ENCODE measurements around the gene CCL5. TPM values are rescaled to one million over a fixed set of nuclear protein-coding genes. Genes with fewer than 3 reads are reported as not detected.

The CCL5 gene
- total RNA-seq, 1 experiment from 2014 or later, result 0.34 TPM

DNA sequence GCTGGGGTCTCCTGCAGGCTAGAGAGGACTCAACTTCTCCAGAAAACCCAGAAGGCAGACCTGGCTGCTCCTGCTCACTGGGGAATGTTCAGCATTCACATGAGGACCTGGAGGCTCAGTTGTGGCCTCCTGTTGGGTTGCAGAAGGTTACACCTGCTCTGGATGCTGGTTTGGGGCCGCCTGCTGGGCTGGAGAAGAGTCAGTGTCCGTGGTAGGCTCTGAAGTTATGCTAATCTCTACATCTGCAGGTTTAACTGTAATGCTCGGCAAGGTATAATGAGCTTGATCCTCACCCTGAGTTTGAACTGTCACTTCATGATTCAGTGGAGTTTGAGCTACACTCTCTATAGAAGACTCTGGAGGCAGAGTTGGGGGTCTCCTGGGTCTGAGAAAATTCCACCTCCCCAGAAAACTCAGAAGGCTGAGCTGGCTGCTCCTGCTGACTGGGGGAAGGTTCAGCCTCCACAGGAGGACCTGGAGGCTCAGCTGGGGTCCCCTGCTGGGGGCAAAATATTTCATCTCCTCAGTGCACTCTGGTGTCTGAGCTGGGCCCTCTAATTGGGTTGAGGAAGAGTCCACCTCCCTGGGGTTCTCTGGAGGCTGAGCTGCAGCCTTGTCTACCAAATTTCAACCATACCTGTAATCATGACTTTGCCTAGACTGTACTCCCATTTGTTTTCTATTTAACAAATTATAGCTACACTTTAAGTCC lies 26.9 kb upstream of the CCL5 start (continued):
- TF ChIP-seq, protein P1, sequence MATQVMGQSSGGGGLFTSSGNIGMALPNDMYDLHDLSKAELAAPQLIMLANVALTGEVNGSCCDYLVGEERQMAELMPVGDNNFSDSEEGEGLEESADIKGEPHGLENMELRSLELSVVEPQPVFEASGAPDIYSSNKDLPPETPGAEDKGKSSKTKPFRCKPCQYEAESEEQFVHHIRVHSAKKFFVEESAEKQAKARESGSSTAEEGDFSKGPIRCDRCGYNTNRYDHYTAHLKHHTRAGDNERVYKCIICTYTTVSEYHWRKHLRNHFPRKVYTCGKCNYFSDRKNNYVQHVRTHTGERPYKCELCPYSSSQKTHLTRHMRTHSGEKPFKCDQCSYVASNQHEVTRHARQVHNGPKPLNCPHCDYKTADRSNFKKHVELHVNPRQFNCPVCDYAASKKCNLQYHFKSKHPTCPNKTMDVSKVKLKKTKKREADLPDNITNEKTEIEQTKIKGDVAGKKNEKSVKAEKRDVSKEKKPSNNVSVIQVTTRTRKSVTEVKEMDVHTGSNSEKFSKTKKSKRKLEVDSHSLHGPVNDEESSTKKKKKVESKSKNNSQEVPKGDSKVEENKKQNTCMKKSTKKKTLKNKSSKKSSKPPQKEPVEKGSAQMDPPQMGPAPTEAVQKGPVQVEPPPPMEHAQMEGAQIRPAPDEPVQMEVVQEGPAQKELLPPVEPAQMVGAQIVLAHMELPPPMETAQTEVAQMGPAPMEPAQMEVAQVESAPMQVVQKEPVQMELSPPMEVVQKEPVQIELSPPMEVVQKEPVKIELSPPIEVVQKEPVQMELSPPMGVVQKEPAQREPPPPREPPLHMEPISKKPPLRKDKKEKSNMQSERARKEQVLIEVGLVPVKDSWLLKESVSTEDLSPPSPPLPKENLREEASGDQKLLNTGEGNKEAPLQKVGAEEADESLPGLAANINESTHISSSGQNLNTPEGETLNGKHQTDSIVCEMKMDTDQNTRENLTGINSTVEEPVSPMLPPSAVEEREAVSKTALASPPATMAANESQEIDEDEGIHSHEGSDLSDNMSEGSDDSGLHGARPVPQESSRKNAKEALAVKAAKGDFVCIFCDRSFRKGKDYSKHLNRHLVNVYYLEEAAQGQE (IDR thresholded peaks at IDR 0.05; ENCODE audit: low read depth), result no peak
- TF ChIP-seq CBX3 (IDR thresholded peaks at IDR 0.05; ENCODE audit: low read depth) (no peak), EZH2phosphoT487 (IDR thresholded peaks at IDR 0.05; ENCODE audit: borderline replicate concordance) (no peak)

DNA sequence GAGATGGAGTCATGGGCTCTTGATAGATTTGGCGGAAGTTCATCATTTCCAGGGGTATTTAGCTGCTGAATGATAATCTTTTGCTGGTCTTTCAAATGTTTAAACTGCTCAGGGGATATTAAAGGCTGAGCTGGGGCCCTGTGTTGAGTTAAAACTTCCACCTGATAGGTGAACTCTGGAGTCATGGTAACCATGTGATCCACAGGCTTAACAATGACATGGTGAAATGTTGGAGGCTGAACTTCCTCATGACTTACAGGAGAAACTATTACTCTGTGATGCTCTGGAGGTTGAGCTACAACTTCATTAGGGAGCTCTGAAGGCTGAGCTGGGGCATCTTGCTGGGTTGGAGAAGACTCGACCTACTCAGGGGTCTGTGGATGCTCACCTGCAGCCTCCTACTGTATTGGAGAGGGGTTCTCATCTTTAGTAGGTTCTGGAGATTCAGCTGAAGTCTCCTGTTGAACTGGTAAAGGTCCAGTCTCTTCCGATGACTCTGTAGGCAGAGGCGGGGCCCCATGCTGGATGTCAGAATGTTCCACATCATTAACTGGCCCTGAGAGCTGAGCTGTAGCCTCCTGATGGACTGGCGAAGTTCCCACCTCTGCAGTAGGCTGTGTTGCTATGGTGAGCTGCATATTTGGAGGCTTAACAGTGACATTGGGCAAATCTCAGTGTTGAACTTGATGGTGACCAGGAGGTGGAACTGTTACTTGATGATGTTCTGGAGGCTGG lies 26.2 kb upstream of the CCL5 start:
- Histone ChIP-seq H3K9me3 (ENCODE audit: control insufficient read depth in 1 of 2, insufficient read depth in 1 of 2, low read depth in 1 of 2, low read length in 2 of 2) (no peaks in the 10 kb centered on the region), H3K4me1 (ENCODE audit: control insufficient read depth in 1 of 2, insufficient read depth in 2 of 2, low read length in 2 of 2) (no peaks in the 10 kb centered on the region), H3K36me3 (ENCODE audit: control insufficient read depth in 1 of 2, insufficient read depth in 2 of 2, low read length in 2 of 2) (no peaks in the 10 kb centered on the region), H3K79me2 (ENCODE audit: insufficient read depth, low read length) (no peaks in the 10 kb centered on the region), H4K20me1 (ENCODE audit: insufficient read depth) (no peaks in the 10 kb centered on the region), H3K4me3 (replicated peaks in 1 of 2; ENCODE audit: low read depth in 1 of 2, low read length in 2 of 2) (no peak overlapping the region), H3K27me3 (ENCODE audit: insufficient read depth, low read length) (no peaks in the 10 kb centered on the region), H3K9me2 (ENCODE audit: insufficient read depth) (no peaks in the 10 kb centered on the region), H3K4me2 (ENCODE audit: low read length) (no peak overlapping the region), H2AFZ (ENCODE audit: low read depth, low read length, poor library complexity, severe bottlenecking) (no peak overlapping the region), H3K27ac (ENCODE audit: low read depth, low read length) (no peak overlapping the region), H3K9ac (ENCODE audit: low read length) (no peak overlapping the region)
- POLR2A ChIA-PET, result no interaction called here
- ATAC-seq (no peak), DNase-seq (ENCODE audit: low read depth, low spot score) (no peak)
- CTCF ChIA-PET, result no interaction called here
- BruUV-seq (replicated peaks), result no TSS peak
- RAD21 ChIA-PET (ENCODE audit: low non-redundant PET in 1 of 2, low total read pairs in 2 of 2, uncharacterized antibody in 2 of 2, unreplicated experiment in 2 of 2), result no interaction called here
- intact Hi-C loops (cut with micrococcal nuclease), result no loop called here
- TF ChIP-seq SP1 (IDR thresholded peaks at IDR 0.05; ENCODE audit: low read depth), result no peak
- TF ChIP-seq EZH2phosphoT487 (IDR thresholded peaks at IDR 0.05; ENCODE audit: borderline replicate concordance), result no peak
- no peak for TF ChIP-seq TCF7L2 (IDR thresholded peaks at IDR 0.05; ENCODE audit: borderline replicate concordance, extremely low read depth, insufficient read depth, insufficient read length)
- TF ChIP-seq ZFX (IDR thresholded peaks at IDR 0.05), result no peak
- TF ChIP-seq SIN3A (IDR thresholded peaks at IDR 0.05; ENCODE audit: low read depth), result no peak
- TF ChIP-seq SRF (IDR thresholded peaks at IDR 0.05; ENCODE audit: low read depth), result no peak
- TF ChIP-seq RAD21 (IDR thresholded peaks at IDR 0.05; ENCODE audit: low read depth), result no peak
- no peak for TF ChIP-seq ZNF274 (IDR thresholded peaks at IDR 0.05; ENCODE audit: low read depth, low read length)
- TF ChIP-seq YY1 (IDR thresholded peaks at IDR 0.05; ENCODE audit: extremely low read depth, insufficient replicate concordance, low read depth, low read length), result no peak
- TF ChIP-seq, protein P2, sequence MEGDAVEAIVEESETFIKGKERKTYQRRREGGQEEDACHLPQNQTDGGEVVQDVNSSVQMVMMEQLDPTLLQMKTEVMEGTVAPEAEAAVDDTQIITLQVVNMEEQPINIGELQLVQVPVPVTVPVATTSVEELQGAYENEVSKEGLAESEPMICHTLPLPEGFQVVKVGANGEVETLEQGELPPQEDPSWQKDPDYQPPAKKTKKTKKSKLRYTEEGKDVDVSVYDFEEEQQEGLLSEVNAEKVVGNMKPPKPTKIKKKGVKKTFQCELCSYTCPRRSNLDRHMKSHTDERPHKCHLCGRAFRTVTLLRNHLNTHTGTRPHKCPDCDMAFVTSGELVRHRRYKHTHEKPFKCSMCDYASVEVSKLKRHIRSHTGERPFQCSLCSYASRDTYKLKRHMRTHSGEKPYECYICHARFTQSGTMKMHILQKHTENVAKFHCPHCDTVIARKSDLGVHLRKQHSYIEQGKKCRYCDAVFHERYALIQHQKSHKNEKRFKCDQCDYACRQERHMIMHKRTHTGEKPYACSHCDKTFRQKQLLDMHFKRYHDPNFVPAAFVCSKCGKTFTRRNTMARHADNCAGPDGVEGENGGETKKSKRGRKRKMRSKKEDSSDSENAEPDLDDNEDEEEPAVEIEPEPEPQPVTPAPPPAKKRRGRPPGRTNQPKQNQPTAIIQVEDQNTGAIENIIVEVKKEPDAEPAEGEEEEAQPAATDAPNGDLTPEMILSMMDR (IDR thresholded peaks at IDR 0.05 in 2 of 3, conservative IDR thresholded peaks at IDR 0.05 in 1 of 3; ENCODE audit: borderline replicate concordance in 1 of 3, insufficient read depth in 1 of 3, low read depth in 2 of 3, low read length in 2 of 3), result no peak
- no peak for TF ChIP-seq FOSL1 (IDR thresholded peaks at IDR 0.05; ENCODE audit: low read depth)
- TF ChIP-seq, protein P3, sequence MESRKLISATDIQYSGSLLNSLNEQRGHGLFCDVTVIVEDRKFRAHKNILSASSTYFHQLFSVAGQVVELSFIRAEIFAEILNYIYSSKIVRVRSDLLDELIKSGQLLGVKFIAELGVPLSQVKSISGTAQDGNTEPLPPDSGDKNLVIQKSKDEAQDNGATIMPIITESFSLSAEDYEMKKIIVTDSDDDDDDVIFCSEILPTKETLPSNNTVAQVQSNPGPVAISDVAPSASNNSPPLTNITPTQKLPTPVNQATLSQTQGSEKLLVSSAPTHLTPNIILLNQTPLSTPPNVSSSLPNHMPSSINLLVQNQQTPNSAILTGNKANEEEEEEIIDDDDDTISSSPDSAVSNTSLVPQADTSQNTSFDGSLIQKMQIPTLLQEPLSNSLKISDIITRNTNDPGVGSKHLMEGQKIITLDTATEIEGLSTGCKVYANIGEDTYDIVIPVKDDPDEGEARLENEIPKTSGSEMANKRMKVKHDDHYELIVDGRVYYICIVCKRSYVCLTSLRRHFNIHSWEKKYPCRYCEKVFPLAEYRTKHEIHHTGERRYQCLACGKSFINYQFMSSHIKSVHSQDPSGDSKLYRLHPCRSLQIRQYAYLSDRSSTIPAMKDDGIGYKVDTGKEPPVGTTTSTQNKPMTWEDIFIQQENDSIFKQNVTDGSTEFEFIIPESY (IDR thresholded peaks at IDR 0.05; ENCODE audit: extremely low read depth, insufficient replicate concordance, low read length), result no peak
- no peak for TF ChIP-seq EGR1 (IDR thresholded peaks at IDR 0.05; ENCODE audit: low read depth)
- TF ChIP-seq CBX3 (IDR thresholded peaks at IDR 0.05; ENCODE audit: low read depth), result no peak
- TF ChIP-seq CEBPB (IDR thresholded peaks at IDR 0.05; ENCODE audit: low read depth), result no peak

Measured in HCT116 (cell line).